GM21526 (cell line): Measurements from ENCODE around the gene CFHR3.
"Not testable (repeated sequence)": the region's sequence is repeated elsewhere in the genome, so short reads cannot be mapped to it uniquely, and the experiment has no call there.

Experiments
- ATAC-seq: cut with Tn5 transposase; IDR thresholded peaks from one replicate; pipeline ENCODE4 v1.9.1; 2021; ENCODE audit warnings: moderate library complexity; ENCODE audit not compliant: unreplicated experiment, low FRiP score

The CFHR3 gene

GRCh38 chr1:196774603-196775002 lies at the start of gene CFHR3:
Gene CFHR3, plus strand, starts transcription at chr1:196774840. Its CDS starts 47 bp downstream, at chr1:196774887.
- peak; percentile 85 for ATAC-seq

- no peak for ATAC-seq
These were observed 42.1 kb upstream of the CFHR3 start for GRCh38 chr1:196732526-196732925.

GRCh38 chr1:196733091-196733970 lies 41.3 kb upstream of the CFHR3 start:
- ATAC-seq = no peak

- no peak for ATAC-seq
These were observed 40.6 kb upstream of the CFHR3 start for GRCh38 chr1:196734006-196734405.

GRCh38 chr1:196734460-196734859 lies 40.2 kb upstream of the CFHR3 start:
- no peak for ATAC-seq

GRCh38 chr1:196738730-196739129 lies 35.9 kb upstream of the CFHR3 start:
- ATAC-seq = no peak

GRCh38 chr1:196743244-196743643 lies 31.4 kb upstream of the CFHR3 start:
- ATAC-seq = not testable (repeated sequence)

- ATAC-seq = not testable (repeated sequence)
These were observed 9.5 kb upstream of the CFHR3 start for GRCh38 chr1:196765019-196765740.

GRCh38 chr1:196769823-196770222 lies 4.8 kb upstream of the CFHR3 start:
- not testable (repeated sequence) for ATAC-seq

- no peak for ATAC-seq
These were observed 927 bp upstream of the CFHR3 start for GRCh38 chr1:196773713-196774112.

GRCh38 chr1:196774175-196774574 lies 465 bp upstream of the CFHR3 start:
- peak; percentile 10 for ATAC-seq

GRCh38 chr1:196777603-196778002 lies 3.0 kb downstream of the CFHR3 start:
- no peak for ATAC-seq

GRCh38 chr1:196779093-196779492 lies 4.5 kb downstream of the CFHR3 start:
- no peak for ATAC-seq

- ATAC-seq = not testable (repeated sequence)
These were observed 16.6 kb downstream of the CFHR3 start for GRCh38 chr1:196791252-196791651.

GRCh38 chr1:196794103-196794502 lies 19.5 kb downstream of the CFHR3 start:
- ATAC-seq = not testable (repeated sequence)

GRCh38 chr1:196797891-196798290 lies 23.3 kb downstream of the CFHR3 start:
- ATAC-seq = no peak

- not testable (repeated sequence) for ATAC-seq
These were observed 27.3 kb downstream of the CFHR3 start for GRCh38 chr1:196801920-196802319.

- no peak for ATAC-seq
These were observed 34.0 kb downstream of the CFHR3 start for GRCh38 chr1:196808529-196809235.

- not testable (repeated sequence) for ATAC-seq
These were observed 42.8 kb downstream of the CFHR3 start for GRCh38 chr1:196817442-196817841.

GRCh38 chr1:196819531-196819930 lies 44.9 kb downstream of the CFHR3 start, which contains the start of gene CFHR1:
Gene CFHR1, plus strand, starts transcription at chr1:196819731. Its CDS starts 114 bp downstream, at chr1:196819845.
- not testable (repeated sequence) for ATAC-seq

- ATAC-seq = peak; percentile 98
These were observed 53.2 kb downstream of the CFHR3 start for GRCh38 chr1:196827860-196828259.
